ENCODE measurements around the gene HOXB7. TPM values are rescaled to one million over a fixed set of nuclear protein-coding genes. Genes with fewer than 3 reads are reported as not detected.
A peak's percentile ranks its signal among the peaks of the same experiment; 100 is the strongest.

HOXB7 gene
- total and polyA plus RNA-seq, 2 of the 13 experiments (the other 11 are each of a cell fraction or from before 2014, with no cell fraction given) = 0.04 TPM; not detected in 1

GRCh38 chr17:48636177-48637018, 25.6 kb upstream of the HOXB7 start (continued):
- no peak for TF ChIP-seq REL (CRISPR knock-in tag; conservative IDR thresholded peaks at IDR 0.05)
- TF ChIP-seq SPEN (CRISPR knock-in tag; IDR thresholded peaks at IDR 0.05; ENCODE audit: low read depth) = peak; percentile 75
- TF ChIP-seq MED13 (CRISPR knock-in tag; IDR thresholded peaks at IDR 0.05) = no peak
- no peak for TF ChIP-seq EP300 (IDR thresholded peaks at IDR 0.05; ENCODE audit: low read depth in 2 of 2, low read length in 2 of 2)
- no peak for TF ChIP-seq EP300 (CRISPR knock-in tag; IDR thresholded peaks at IDR 0.05; ENCODE audit: borderline replicate concordance)
- TF ChIP-seq BRCA1 (CRISPR knock-in tag; IDR thresholded peaks at IDR 0.05) = peak; percentile 47; the same call in 1 of the 2 replicates
- TF ChIP-seq ZNF326 (CRISPR knock-in tag; IDR thresholded peaks at IDR 0.05; ENCODE audit: borderline replicate concordance) = no peak
- 0 out of 2 replicates have a peak, but pooled peaks have one; percentile 60 for TF ChIP-seq NKX3-1 (CRISPR knock-in tag; IDR thresholded peaks at IDR 0.05)
- TF ChIP-seq SNAI1 (CRISPR knock-in tag; IDR thresholded peaks at IDR 0.05; ENCODE audit: borderline replicate concordance) = no peak
- TF ChIP-seq TEAD2 (CRISPR knock-in tag; IDR thresholded peaks at IDR 0.05) = no peak
- TF ChIP-seq PHF21A (CRISPR knock-in tag; IDR thresholded peaks at IDR 0.05) = peak; percentile 73
- TF ChIP-seq ZBTB46 (CRISPR knock-in tag; IDR thresholded peaks at IDR 0.05; ENCODE audit: borderline replicate concordance) = no peak
- TF ChIP-seq NFE2L2 (IDR thresholded peaks at IDR 0.05; ENCODE audit: low read length) = no peak
- TF ChIP-seq MYPOP (CRISPR knock-in tag; IDR thresholded peaks at IDR 0.05) = peak; percentile 55; the same call in 1 of the 2 replicates
- no peak for TF ChIP-seq MTF1 (CRISPR knock-in tag; IDR thresholded peaks at IDR 0.05)
- no peak for TF ChIP-seq RFX5 (IDR thresholded peaks at IDR 0.05; ENCODE audit: low read depth, low read length)
- TF ChIP-seq FOXM1 (CRISPR knock-in tag; IDR thresholded peaks at IDR 0.05) = no peak
- no peak for TF ChIP-seq ZNF468 (CRISPR knock-in tag; IDR thresholded peaks at IDR 0.05)
- peak; percentile 83 for TF ChIP-seq RBM39 (IDR thresholded peaks at IDR 0.05; ENCODE audit: low read depth, low read length, poor library complexity, severe bottlenecking)
- TF ChIP-seq ZNF333 (CRISPR knock-in tag; IDR thresholded peaks at IDR 0.05; ENCODE audit: borderline replicate concordance) = no peak
- TF ChIP-seq PHF5A (CRISPR knock-in tag; IDR thresholded peaks at IDR 0.05; ENCODE audit: low read depth, unreplicated experiment) = no peak
- no peak for TF ChIP-seq MAFF (IDR thresholded peaks at IDR 0.05; ENCODE audit: low read depth, low read length)
- TF ChIP-seq ZFP36L1 (CRISPR knock-in tag; IDR thresholded peaks at IDR 0.05) = no peak
- no peak for TF ChIP-seq TBL1XR1 (IDR thresholded peaks at IDR 0.05; ENCODE audit: borderline replicate concordance, low read length, partially characterized antibody)
- peak; percentile 89 for TF ChIP-seq CBX5 (CRISPR knock-in tag; IDR thresholded peaks at IDR 0.05; ENCODE audit: borderline replicate concordance)
- TF ChIP-seq KDM4B (CRISPR knock-in tag; IDR thresholded peaks at IDR 0.05) = no peak
- no peak for TF ChIP-seq ATF4 (CRISPR knock-in tag; IDR thresholded peaks at IDR 0.05)
- no peak for TF ChIP-seq FOXA1 (IDR thresholded peaks at IDR 0.05)
- TF ChIP-seq FOXA1 (CRISPR knock-in tag; IDR thresholded peaks at IDR 0.05) = no peak

Data from HepG2 (cell line).